Measurements from ENCODE around the gene DGCR6L.
"Not testable (repeated sequence)": the region's sequence is repeated elsewhere in the genome, so short reads cannot be mapped to it uniquely, and the experiment has no call there.

GRCh38 chr22:20269673-20270072, 50.2 kb downstream of the DGCR6L start:
- not testable (repeated sequence) for TF ChIP-seq CTCF, POLR2AphosphoS5 (IDR thresholded peaks at IDR 0.05)

Measured in breast epithelium (tissue), 3 donors.